Activated CD4-positive, CD25-positive, alpha-beta regulatory T cell treated with anti-CD3 and anti-CD28 coated beads, Interleukin-2, amount 50 U/mL, for 72 hours (primary cell): Measurements from ENCODE around the gene NUP160.
"Not testable (repeated sequence)": the region's sequence is repeated elsewhere in the genome, so short reads cannot be mapped to it uniquely, and the experiment has no call there.

Source experiments
- DNase-seq: peaks from one replicate; pipeline ENCODE4 v3.0.0; 2021

NUP160 gene

GRCh38 chr11:47860536-47860935 is 12.4 kb upstream of the NUP160 start:
- no peak for DNase-seq

GRCh38 chr11:47857892-47858543 is 9.9 kb upstream of the NUP160 start:
- DNase-seq: no peak

DNA sequence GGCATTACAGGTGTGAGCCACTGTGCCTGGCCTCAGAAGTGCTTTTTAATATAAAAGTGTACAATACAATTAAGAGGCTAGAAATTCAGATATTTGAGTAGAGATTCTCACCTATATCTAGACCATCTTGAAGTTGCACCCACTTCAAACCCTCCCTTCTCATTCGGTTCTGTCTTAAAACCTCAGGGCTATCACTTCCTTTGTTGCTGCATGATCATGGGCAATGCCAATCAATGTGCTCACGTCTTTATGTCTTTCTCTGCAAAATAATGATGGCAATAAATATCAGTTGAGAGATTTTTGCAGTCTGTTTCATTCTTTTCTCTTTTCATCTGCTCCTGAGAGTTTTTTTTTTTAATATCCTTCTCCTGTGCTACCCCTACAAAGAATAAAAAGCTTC is 9.3 kb upstream of the NUP160 start:
- DNase-seq: no peak

- DNase-seq: no peak
These were observed 8.0 kb upstream of the NUP160 start for GRCh38 chr11:47856186-47856585.

GRCh38 chr11:47854667-47855066 is 6.5 kb upstream of the NUP160 start:
- DNase-seq: no peak

DNA sequence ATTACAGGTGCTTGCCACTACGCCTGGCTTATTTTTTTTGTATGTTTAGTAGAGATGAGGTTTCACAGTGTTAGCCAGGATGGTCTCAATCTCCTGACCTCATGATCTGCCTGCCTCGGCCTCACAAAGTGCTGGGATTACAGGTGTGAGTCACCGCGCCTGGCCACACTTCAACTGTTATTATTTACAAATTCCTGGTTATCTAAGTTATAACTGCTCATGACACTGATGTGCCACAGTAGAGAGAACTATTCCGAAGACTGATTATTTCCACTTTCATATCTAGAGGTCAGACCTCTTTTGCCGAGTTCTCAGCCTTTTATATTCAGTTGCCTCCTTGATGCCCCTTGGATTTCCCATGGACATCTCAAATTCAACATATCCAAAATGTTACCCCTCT is 3.9 kb upstream of the NUP160 start:
- DNase-seq: no peak

- no peak for DNase-seq
These were observed 2.2 kb upstream of the NUP160 start for GRCh38 chr11:47850337-47850736.

GRCh38 chr11:47848700-47849155 is 578 bp upstream of the NUP160 start:
- no peak for DNase-seq

GRCh38 chr11:47847537-47847891 is 636 bp downstream of the NUP160 start:
- DNase-seq: no peak

DNA sequence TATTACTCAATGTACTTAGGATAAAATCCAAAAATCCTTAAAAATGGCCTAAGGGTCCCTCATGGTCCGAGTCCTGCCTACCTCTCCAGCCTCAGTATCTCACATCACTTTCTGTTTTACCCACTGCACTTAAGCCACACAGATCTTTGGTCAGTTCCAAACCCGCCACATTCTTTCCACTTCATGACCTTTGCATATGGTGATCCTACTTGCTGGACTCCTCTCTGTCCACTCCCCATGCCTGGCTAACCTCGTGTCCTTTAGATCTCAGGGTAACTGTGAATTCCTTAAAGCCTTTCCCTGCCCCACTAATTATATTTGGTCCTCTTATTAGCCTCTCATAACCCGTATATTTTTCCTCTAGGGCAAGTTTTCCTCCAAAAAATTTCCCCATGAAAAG is 1.2 kb downstream of the NUP160 start:
- no peak for DNase-seq

DNA sequence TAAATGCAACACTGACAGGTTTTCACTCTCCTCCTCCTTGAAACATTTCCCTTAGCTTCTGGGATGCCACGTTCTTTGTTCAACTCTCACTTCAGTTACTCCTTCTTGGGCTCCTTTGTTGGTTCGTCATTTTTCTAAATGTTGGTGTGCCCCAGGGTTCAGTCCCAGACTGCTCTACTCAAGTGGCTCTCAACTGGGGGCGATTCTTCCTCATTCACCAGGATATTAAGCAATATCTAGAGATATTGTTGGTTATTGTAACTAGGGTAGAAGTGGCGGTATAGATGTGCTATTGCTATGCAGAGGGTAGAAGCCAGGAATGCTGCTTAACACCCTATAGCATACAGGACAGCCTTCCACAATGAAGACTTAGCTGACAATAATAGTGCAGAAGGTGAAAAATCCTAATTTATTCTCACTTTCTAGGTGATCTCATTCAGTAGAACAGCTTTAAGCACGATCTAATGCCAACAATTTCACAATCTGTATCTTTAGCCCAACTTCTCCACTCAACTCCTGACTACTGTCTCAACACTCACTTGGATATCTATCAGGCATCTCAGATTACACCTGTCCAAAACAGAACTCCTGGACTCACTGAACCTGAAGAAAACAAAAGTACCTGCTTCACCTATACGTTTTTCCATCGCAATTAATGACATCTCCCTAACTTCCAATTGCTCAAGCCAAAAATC is 4.6 kb downstream of the NUP160 start:
- no peak for DNase-seq

DNA sequence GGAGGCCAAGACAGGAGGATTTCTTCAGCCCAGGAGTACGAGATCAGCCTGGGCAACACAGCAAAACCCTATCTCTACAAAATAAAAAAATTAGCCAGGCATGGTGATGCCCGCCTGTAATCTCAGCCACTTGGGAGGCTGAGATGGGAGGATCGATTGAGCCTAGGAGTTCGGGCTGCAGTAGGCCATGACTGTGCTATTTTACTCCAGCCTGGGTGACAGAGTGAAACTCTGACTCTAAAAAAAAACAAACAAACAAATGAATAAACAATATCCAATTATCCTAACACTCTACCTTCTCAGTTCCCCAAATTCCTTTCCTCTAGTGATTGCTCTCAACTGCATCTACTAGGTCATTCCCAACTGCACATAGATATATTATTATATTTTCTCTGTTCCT is 5.4 kb downstream of the NUP160 start:
- no peak for DNase-seq

DNA sequence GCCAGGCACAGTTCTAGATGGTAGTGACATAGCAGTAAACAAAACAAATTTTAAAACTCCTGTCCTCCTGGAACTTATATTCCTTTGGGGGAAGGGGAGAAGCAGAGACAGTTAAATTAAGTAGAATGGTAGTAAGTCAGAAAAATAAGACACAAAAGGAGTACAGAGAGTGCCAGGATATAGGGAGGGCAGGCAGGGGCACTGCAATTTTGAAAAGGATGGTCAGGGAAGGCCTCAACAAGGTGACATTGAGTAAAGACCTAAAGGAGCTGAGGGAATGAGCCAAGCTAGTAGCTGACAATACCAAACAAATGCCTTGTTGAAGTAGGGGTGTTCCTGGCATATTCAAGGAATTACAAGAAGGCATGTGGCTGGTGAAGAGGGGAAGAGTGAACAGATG is 10.2 kb downstream of the NUP160 start:
- no peak for DNase-seq

DNA sequence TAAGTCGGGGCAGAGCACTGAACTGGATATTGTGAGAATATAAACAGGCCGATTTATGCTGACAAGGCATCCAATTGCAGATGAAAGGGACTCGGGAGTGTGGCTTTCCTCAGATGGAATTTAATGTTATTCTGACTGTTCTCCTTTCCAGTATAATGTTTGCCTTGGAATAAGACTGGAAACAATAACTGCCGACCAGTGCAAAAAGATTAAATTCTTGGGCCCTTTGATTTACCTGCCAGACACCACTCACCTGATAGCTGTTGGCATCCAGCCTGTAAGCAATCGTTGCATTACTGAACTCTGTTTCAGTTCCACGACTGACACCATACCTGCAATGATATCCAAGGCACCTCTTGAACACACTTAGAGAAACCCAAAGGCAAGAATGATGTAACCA is 10.9 kb downstream of the NUP160 start:
- no peak for DNase-seq

- not testable (repeated sequence) for DNase-seq
These were observed 18.1 kb downstream of the NUP160 start for GRCh38 chr11:47830013-47830412.

GRCh38 chr11:47828284-47828683 is 19.9 kb downstream of the NUP160 start:
- DNase-seq: no peak

GRCh38 chr11:47822664-47823063 is 25.5 kb downstream of the NUP160 start:
- DNase-seq: not testable (repeated sequence)

GRCh38 chr11:47819743-47820142 is 28.4 kb downstream of the NUP160 start:
- DNase-seq: no peak

- DNase-seq: no peak
These were observed 47.4 kb downstream of the NUP160 start for GRCh38 chr11:47800759-47801158.

DNA sequence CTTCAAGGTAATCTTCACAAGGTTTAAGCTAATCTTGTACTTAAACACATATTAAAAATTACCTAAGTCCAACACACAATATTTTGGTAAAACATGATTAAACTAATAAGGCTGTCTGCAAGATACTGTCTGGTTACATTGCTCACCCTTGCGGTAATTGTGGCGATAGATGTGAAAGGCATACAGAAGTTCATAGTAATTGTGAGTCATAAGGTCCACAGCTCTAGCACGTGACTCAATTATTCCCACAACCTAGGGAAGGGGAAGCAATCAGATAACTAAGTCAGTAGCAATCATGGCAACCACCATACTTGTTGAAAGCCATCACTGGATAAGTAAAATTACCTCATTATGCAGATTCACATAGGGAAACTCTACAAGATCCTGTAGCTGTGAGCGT is 50.5 kb downstream of the NUP160 start:
- no peak for DNase-seq

DNA sequence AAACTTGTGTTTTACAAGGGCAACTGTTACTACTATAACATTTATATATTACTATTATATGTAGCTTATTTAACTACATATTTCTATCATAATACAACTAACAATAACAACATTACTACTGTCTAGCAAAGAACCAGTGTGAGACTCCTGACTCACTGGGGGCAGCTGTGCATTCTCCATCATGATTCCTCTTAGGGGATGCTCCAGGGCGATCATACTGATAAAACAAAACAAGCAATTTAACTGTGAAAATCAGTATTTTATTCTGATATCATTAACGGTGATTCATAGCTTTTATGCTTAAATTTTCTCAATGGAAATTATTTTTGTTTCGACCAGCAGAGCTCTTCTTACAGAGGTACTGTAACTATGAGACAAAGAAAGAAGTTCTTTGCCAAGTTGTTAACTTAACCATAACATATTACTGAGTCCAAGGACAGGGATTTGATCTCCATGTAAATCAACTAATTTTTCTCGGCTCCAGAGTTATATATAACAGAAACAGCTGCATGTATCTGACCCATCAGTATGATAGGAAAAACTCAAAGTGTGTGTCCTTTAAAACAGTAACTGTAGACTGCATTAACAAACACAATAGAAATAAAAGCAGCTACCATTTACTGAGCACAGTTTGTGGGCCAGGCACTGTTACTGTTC is 56.2 kb downstream of the NUP160 start:
- no peak for DNase-seq

DNA sequence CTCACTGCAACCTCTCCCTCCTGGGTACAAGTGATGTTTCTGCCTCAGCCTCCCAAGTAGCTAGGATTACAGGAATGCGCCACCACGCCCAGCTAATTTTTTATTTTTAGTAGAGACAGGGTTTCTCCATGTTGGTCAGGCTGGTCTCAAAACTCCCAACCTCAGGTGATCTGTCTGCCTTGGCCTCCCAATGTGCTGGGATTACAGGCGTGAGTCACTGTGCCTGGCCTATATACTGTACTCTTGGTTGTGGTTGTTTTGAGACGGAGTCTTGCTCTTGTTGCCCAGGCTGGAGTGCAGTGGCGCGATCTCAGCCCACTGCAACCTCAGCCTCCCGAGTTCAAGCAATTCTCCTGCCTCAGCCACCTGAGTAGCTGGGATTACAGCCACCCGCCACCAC is 58.1 kb downstream of the NUP160 start:
- DNase-seq: not testable (repeated sequence)

DNA sequence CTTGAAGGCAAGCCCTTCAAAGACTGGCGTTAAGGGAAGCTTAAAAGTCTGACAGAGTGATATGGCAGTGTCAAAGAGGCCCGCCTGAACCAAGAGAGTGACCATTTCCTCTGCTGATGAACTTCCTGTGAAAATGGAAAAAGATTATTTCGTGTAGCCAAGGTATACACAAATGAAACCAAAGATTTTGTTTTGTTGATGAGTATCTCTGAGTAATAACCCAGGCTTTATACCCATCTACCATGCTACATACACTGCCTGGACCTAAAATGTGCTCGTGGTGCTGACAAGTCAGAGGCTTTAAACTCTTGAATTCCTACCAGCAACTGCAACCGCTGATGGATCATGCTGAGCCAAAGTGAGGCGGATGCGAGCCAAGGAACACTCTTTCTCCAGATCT is 60.0 kb downstream of the NUP160 start:
- DNase-seq: no peak

DNA sequence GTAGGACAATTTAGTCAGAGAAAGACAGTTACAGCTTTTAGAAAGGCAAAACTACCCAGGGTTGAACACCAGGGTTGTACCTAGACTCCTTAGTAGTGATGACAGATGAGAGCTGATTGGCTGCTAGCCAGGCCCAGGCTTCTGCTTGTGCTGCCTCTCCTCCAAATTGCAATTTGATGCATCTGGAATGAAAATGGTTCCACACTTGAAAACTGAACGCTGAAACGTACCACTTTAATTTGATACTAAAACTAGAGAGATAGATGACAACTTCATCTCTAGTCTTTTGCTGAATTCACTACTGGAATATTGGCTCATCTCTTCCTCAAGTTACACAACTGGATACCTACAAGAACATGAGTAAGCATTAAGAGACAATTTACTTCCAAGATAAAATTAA is 61.8 kb downstream of the NUP160 start:
- no peak for DNase-seq
